HEK293 (cell line): ENCODE results near the gene SUGP1.

Experiments
- SP2 ChIP-seq: fragments of 450-650 bp; formaldehyde crosslinking; IDR thresholded peaks from 2 replicates; pipeline ENCODE4 v1.5.1; 2016; ENCODE audit warnings: missing biosample characterization, missing genetic modification characterization
- ZNF274 ChIP-seq, 2 experiments: fragments of 200-500 bp in 1 of 2; fragments of 450-650 bp in 1 of 2; sonication (Bioruptor generic) in 1 of 2; formaldehyde crosslinking in 1 of 2; IDR thresholded peaks; 2 replicates each; pipeline versions ENCODE4 v1.5.1 to v1.6.1; 2014 to 2016; ENCODE audit warnings: borderline replicate concordance in 1 of 2, inconsistent platforms in 1 of 2, low read length in 1 of 2, missing biosample characterization in 1 of 2, missing genetic modification characterization in 1 of 2
- ZNF366 ChIP-seq: fragments of 450-650 bp; formaldehyde crosslinking; conservative IDR thresholded peaks from 2 replicates; pipeline ENCODE4 v1.5.1; 2016; ENCODE audit warnings: missing biosample characterization, missing genetic modification characterization
- ZNF792 ChIP-seq: fragments of 450-650 bp; formaldehyde crosslinking; IDR thresholded peaks from 2 replicates; pipeline ENCODE4 v1.5.1; 2016; ENCODE audit warnings: missing biosample characterization, missing genetic modification characterization
- ZNF830 ChIP-seq: fragments of 450-650 bp; IDR thresholded peaks from 2 replicates; pipeline ENCODE4 v1.5.0; 2018; ENCODE audit warnings: missing biosample characterization, missing genetic modification characterization, low read depth, mild to moderate bottlenecking, moderate library complexity
- ZSCAN23 ChIP-seq: fragments of 450-650 bp; formaldehyde crosslinking; IDR thresholded peaks from 2 replicates; pipeline ENCODE4 v1.5.1; 2016; ENCODE audit warnings: missing biosample characterization, missing genetic modification characterization
- TF ChIP-seq, protein P1 (sequence below): fragments of 450-650 bp; formaldehyde crosslinking; IDR thresholded peaks from 2 replicates; pipeline ENCODE4 v1.5.1; 2016; ENCODE audit warnings: missing biosample characterization, missing genetic modification characterization
- TF ChIP-seq, protein P2 (sequence below): sonication (generic); formaldehyde crosslinking; IDR thresholded peaks from 2 replicates; pipeline ENCODE4 v1.8.1; 2022; ENCODE audit warnings: mild to moderate bottlenecking, moderate library complexity, missing genetic modification reagents
- TF ChIP-seq, protein P3 (sequence below): fragments of 450-650 bp; formaldehyde crosslinking; optimal IDR thresholded peaks from 2 replicates; pipeline ENCODE3; 2016; ENCODE audit warnings: missing biosample characterization, mild to moderate bottlenecking, missing genetic modification characterization
- TF ChIP-seq, protein P4 (sequence below): fragments of 450-650 bp; formaldehyde crosslinking; IDR thresholded peaks from 2 replicates; pipeline ENCODE4 v1.5.1; 2016; ENCODE audit warnings: missing biosample characterization, missing genetic modification characterization
- TF ChIP-seq, protein P5 (sequence below): fragments of 450-650 bp; formaldehyde crosslinking; IDR thresholded peaks from 2 replicates; pipeline ENCODE4 v1.5.0; 2017; ENCODE audit warnings: missing biosample characterization, missing genetic modification characterization, borderline replicate concordance
- TF ChIP-seq, protein P6 (sequence below): fragments of 450-650 bp; formaldehyde crosslinking; IDR thresholded peaks from 2 replicates; pipeline ENCODE4 v1.5.1; 2017; ENCODE audit warnings: missing biosample characterization, missing genetic modification characterization

DNA sequence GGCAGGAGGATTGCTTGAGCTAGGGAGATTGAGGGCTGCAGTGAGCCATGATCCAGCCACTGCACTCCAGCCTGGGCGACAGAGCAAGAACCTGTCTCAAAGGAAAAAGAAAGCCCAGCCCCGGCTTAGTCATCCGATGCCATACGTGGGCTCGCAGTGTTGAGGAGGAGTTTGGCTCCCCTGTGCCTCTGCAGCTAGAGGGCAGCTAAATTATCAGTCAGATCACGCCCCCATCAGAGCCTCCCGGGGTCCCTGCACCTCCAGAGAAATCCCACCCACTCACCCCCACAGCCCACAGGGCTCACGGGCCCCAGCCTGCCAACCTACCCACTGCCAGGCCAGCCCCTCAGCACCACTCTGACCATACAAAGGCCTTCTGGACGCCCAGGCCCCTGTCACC lies 28.0 kb upstream of the SUGP1 start:
- TF ChIP-seq, protein P1, sequence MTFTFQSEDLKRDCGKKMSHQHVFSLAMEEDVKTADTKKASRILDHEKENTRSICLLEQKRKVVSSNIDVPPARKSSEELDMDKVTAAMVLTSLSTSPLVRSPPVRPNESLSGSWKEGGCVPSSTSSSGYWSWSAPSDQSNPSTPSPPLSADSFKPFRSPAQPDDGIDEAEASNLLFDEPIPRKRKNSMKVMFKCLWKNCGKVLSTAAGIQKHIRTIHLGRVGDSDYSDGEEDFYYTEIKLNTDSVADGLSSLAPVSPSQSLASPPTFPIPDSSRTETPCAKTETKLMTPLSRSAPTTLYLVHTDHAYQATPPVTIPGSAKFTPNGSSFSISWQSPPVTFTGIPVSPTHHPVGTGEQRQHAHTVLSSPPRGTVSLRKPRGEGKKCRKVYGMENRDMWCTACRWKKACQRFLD (tag by site-specific recombination): no peak
- TF ChIP-seq SP2 (no peak), ZNF274 (IDR thresholded peaks at IDR 0.05; ENCODE audit: low read length) (no peak), ZNF274 (tag by site-specific recombination; IDR thresholded peaks at IDR 0.05; ENCODE audit: borderline replicate concordance) (no peak), ZNF366 (tag by site-specific recombination) (no peak), ZNF792 (tag by site-specific recombination) (no peak), ZSCAN23 (tag by site-specific recombination) (no peak), ZNF830 (tag by site-specific recombination) (no peak)
- TF ChIP-seq, protein P2, sequence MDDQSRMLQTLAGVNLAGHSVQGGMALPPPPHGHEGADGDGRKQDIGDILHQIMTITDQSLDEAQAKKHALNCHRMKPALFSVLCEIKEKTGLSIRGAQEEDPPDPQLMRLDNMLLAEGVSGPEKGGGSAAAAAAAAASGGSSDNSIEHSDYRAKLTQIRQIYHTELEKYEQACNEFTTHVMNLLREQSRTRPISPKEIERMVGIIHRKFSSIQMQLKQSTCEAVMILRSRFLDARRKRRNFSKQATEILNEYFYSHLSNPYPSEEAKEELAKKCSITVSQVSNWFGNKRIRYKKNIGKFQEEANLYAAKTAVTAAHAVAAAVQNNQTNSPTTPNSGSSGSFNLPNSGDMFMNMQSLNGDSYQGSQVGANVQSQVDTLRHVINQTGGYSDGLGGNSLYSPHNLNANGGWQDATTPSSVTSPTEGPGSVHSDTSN (CRISPR knock-in tag): no peak
- TF ChIP-seq, protein P3, sequence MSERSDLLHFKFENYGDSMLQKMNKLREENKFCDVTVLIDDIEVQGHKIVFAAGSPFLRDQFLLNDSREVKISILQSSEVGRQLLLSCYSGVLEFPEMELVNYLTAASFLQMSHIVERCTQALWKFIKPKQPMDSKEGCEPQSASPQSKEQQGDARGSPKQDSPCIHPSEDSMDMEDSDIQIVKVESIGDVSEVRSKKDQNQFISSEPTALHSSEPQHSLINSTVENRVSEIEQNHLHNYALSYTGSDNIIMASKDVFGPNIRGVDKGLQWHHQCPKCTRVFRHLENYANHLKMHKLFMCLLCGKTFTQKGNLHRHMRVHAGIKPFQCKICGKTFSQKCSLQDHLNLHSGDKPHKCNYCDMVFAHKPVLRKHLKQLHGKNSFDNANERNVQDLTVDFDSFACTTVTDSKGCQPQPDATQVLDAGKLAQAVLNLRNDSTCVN: no peak
- TF ChIP-seq, protein P4, sequence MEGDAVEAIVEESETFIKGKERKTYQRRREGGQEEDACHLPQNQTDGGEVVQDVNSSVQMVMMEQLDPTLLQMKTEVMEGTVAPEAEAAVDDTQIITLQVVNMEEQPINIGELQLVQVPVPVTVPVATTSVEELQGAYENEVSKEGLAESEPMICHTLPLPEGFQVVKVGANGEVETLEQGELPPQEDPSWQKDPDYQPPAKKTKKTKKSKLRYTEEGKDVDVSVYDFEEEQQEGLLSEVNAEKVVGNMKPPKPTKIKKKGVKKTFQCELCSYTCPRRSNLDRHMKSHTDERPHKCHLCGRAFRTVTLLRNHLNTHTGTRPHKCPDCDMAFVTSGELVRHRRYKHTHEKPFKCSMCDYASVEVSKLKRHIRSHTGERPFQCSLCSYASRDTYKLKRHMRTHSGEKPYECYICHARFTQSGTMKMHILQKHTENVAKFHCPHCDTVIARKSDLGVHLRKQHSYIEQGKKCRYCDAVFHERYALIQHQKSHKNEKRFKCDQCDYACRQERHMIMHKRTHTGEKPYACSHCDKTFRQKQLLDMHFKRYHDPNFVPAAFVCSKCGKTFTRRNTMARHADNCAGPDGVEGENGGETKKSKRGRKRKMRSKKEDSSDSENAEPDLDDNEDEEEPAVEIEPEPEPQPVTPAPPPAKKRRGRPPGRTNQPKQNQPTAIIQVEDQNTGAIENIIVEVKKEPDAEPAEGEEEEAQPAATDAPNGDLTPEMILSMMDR: no peak
- TF ChIP-seq, protein P5, sequence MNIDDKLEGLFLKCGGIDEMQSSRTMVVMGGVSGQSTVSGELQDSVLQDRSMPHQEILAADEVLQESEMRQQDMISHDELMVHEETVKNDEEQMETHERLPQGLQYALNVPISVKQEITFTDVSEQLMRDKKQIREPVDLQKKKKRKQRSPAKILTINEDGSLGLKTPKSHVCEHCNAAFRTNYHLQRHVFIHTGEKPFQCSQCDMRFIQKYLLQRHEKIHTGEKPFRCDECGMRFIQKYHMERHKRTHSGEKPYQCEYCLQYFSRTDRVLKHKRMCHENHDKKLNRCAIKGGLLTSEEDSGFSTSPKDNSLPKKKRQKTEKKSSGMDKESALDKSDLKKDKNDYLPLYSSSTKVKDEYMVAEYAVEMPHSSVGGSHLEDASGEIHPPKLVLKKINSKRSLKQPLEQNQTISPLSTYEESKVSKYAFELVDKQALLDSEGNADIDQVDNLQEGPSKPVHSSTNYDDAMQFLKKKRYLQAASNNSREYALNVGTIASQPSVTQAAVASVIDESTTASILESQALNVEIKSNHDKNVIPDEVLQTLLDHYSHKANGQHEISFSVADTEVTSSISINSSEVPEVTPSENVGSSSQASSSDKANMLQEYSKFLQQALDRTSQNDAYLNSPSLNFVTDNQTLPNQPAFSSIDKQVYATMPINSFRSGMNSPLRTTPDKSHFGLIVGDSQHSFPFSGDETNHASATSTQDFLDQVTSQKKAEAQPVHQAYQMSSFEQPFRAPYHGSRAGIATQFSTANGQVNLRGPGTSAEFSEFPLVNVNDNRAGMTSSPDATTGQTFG (tag by site-specific recombination): no peak
- TF ChIP-seq, protein P6, sequence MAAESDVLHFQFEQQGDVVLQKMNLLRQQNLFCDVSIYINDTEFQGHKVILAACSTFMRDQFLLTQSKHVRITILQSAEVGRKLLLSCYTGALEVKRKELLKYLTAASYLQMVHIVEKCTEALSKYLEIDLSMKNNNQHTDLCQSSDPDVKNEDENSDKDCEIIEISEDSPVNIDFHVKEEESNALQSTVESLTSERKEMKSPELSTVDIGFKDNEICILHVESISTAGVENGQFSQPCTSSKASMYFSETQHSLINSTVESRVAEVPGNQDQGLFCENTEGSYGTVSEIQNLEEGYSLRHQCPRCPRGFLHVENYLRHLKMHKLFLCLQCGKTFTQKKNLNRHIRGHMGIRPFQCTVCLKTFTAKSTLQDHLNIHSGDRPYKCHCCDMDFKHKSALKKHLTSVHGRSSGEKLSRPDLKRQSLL (tag by site-specific recombination): no peak
